HFF-Myc (cell line): ENCODE results near the gene AASDHPPT.
A peak's percentile ranks its signal among the peaks of the same experiment; 100 is the strongest.

Source experiments
- DNase-seq: peaks from one replicate; pipeline ENCODE4 v3.0.0-alpha.2; 2011; ENCODE audit warnings: low read depth; ENCODE audit errors: extremely low read depth
- H3K4me3 ChIP-seq: replicated peaks from 2 replicates; pipeline ENCODE4 v1.5.1; 2011; ENCODE audit warnings: low read depth, mild to moderate bottlenecking, control low read depth, low read length
- TF ChIP-seq, protein P1 (sequence below): IDR thresholded peaks from 2 replicates; pipeline ENCODE4 v1.5.1; 2012; ENCODE audit warnings: mild to moderate bottlenecking, low read depth, low read length, control low read depth; ENCODE audit errors: missing control alignments

Gene AASDHPPT

DNA sequence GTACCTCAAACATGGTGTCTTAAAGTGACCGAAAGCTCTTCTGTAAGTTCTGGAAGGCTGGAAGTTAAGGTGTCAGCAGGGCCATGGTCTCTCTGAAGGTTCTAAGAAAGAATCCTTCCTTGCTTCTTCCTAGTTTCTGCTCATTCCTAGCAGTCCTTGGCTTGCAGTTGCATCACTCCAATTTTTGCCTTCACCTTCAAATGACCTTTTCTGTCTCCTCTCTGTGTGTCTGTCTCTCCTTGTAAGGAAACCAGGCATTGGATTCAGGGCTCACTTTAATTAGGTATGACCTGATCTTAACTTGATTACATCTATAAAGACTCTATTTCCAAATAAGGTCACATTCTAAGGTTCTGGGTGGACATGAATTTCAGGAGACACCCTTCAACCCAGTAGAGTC is 8.7 kb downstream of the AASDHPPT start:
- no peak overlapping the region for H3K4me3 ChIP-seq
- TF ChIP-seq, protein P1, sequence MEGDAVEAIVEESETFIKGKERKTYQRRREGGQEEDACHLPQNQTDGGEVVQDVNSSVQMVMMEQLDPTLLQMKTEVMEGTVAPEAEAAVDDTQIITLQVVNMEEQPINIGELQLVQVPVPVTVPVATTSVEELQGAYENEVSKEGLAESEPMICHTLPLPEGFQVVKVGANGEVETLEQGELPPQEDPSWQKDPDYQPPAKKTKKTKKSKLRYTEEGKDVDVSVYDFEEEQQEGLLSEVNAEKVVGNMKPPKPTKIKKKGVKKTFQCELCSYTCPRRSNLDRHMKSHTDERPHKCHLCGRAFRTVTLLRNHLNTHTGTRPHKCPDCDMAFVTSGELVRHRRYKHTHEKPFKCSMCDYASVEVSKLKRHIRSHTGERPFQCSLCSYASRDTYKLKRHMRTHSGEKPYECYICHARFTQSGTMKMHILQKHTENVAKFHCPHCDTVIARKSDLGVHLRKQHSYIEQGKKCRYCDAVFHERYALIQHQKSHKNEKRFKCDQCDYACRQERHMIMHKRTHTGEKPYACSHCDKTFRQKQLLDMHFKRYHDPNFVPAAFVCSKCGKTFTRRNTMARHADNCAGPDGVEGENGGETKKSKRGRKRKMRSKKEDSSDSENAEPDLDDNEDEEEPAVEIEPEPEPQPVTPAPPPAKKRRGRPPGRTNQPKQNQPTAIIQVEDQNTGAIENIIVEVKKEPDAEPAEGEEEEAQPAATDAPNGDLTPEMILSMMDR = no peak
- DNase-seq = no peak

DNA sequence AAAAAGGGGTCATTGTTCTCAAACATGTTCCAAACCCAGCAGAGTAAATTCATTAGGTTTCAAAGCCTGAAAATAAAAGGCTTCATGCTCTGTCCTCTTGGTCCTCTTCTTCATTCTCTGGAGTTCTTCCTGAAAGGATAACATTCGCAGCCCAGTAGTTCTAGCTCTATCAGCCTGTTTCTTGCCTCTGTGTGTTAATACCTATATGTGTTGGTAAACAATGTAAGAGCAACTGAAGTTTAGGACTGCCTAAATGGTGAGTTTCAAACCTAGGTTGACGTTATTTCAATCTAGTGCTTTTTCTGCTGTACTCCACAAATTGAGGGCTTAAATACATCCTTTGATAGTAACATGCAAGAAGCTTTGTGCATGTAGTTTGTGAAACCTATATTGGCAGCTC is 9.4 kb downstream of the AASDHPPT start:
- TF ChIP-seq, protein P1 = no peak
- H3K4me3 ChIP-seq = no peak overlapping the region
- no peak for DNase-seq

DNA sequence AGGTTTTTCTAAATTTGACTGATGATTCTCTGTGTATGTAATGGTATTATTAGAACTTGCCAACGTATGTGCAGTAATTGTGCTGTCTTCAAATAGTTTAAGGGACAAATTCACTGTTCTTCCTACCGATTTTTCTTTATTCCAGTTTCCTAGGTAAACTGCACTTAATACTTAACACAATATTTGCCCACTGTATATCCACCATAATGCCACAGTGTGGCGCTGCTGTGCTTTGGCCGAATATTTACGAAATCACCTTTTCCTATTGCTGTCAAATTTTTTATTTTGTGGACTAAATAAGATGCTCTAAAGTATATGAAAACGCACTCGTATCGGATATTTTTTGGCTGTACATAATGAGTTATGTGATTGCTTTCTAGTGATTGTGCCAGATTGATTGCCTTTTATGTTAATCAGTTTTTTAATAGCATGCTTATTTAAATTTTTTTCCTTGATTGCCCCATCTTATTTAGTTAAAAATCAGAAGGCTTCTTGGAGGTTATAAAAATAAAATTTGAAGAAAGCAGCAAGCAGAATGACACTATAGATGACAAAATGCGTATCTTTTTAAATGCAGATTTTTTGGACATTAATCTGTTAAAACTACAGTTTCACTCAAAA is 10.5 kb downstream of the AASDHPPT start:
- TF ChIP-seq, protein P1 = peak; percentile 79
- no peak overlapping the region for H3K4me3 ChIP-seq
- DNase-seq = no peak

DNA sequence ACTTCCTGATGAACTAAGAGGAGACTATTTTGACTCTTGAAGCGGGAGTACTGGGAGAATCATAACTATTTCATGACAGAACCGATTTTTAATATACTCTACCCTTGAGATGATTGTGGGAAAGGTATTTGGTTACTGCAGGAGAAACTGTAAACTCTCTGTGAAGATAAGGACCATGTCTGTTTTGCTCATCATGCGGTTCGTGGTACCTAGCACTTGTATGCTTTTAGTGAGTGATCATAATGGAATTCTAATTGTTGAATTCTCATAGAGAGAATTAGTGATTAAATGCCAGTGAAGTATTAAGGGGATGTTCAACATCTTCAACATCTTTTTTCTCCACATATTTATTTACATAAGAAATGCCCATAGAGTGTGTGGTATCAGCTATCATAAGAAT is 11.4 kb downstream of the AASDHPPT start:
- TF ChIP-seq, protein P1 = no peak
- no peak for DNase-seq
- no peak overlapping the region for H3K4me3 ChIP-seq

DNA sequence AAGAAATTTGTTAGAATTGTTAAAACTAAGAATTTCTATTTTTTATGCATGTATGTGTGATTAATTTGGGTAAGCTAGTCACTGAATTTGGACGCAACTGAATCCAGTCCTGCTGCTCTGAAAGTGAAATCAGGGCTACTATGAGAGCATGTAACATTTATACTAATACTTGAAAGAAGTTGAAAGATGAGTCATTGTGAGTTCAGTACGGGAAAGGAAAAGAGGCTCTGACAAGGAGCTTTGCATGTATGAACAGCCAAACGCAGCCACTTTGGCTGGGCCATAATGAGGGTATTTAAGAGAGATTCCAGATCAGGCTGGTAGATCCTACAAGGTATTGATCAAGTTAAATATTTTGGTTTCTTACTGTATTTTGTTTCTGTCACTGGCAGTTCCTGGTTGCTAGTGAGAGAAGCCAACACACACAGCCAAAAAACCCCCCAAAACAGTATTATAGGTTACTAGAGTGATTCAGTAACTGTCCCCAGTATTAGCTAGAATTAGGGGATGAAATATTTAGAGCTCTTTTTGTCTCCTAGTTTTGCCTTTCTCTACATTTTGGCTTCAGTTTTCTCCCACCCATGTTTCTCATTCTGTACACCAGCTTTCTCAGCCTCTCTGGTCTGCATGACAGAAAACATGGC is 14.1 kb downstream of the AASDHPPT start:
- TF ChIP-seq, protein P1 = no peak
- no peak overlapping the region for H3K4me3 ChIP-seq
- no peak for DNase-seq

DNA sequence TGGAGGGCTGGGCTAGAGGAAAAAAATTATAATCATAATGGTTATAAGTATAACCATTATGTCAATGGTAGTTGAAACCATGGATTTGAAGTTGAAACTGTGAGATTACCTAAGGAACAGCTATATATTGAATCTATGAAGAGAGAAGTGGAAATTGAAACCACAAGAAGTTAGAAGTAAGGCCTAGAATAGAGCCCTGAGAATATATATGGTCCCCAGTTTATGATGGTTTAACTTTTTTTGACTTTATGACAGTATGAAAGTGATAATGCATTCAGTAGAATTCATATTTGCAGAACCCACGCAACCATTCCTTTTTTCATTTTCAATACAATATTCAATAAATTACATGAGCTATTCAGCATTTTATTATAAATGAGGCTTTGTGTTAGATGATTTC is 15.0 kb downstream of the AASDHPPT start:
- no peak for DNase-seq
- TF ChIP-seq, protein P1 = no peak
- no peak overlapping the region for H3K4me3 ChIP-seq
